Measurements from ENCODE around the gene APCS. TPM values are rescaled to one million over a fixed set of nuclear protein-coding genes. Genes with fewer than 3 reads are reported as not detected.

The APCS gene
- total RNA-seq, 1 donor from 2014 or later: not detected

DNA sequence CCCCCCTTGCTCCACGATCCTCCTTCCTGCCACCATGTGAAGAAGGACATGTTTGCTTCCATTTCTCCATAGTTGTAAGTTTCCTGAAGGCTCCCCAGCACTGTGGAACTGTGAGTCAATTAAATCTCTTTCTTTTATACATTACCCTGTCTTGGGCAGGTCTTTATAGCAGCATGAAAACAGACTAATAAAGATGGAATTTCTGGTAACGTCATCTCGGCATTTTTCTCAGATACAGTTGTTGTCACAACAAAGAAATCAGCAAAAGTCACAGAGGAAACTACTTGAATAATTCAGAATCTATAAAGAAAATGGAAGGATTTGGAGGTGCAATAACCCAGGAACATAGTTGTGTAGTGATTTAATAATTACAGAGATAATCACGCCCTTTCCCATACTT is 4.4 kb downstream of the APCS start:
- H3K36me3 ChIP-seq (ENCODE audit: control insufficient read depth, insufficient read depth, low read length): no peaks in the 10 kb centered on the region
- no peaks in the 10 kb centered on the region for H3K27me3 ChIP-seq (ENCODE audit: control insufficient read depth, insufficient read depth, low read length)
- DNase-seq (ENCODE audit: low read depth): no peak
- no peak overlapping the region for H3K4me3 ChIP-seq (ENCODE audit: low read depth, low read length)
- TF ChIP-seq, protein P1, sequence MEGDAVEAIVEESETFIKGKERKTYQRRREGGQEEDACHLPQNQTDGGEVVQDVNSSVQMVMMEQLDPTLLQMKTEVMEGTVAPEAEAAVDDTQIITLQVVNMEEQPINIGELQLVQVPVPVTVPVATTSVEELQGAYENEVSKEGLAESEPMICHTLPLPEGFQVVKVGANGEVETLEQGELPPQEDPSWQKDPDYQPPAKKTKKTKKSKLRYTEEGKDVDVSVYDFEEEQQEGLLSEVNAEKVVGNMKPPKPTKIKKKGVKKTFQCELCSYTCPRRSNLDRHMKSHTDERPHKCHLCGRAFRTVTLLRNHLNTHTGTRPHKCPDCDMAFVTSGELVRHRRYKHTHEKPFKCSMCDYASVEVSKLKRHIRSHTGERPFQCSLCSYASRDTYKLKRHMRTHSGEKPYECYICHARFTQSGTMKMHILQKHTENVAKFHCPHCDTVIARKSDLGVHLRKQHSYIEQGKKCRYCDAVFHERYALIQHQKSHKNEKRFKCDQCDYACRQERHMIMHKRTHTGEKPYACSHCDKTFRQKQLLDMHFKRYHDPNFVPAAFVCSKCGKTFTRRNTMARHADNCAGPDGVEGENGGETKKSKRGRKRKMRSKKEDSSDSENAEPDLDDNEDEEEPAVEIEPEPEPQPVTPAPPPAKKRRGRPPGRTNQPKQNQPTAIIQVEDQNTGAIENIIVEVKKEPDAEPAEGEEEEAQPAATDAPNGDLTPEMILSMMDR (IDR thresholded peaks at IDR 0.05; ENCODE audit: insufficient read depth, low read length, poor library complexity, severe bottlenecking): no peak

DNA sequence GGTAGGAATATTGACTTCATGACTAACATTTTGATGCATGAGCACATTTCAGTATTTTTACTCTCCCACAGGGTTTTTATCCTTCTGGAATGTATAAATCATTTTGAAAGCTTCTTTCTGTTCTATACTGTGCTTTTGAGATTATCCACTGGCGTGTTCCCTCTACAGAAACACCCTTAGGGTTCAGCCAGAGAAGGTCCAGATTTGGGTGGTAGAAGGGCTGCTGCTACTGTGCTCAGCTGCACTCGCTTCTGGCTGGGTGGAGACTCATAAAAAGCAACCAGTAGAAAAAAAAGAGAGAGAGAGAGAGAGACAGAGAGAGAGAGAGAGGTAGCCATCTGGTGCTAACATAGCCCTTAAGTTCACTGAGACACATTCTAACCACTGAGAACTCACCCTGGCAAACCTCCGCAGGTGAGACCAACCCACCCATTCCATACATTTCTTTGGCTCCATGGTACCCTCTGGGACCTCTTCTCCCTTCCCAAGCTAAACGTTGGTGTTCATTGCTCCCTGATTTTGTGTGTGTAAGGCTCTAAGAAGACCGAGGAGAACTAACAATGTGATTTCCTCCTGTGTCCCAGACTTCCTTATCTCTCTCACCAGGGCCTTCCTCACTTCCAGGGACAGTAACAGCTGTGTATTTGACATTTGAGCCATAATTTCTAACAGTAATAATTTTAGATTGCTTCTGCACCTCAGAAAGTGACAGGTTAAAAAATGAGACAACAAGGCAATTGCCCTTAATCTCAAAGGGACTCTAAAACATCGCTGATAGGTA is 7.2 kb downstream of the APCS start:
- Histone ChIP-seq H3K36me3 (ENCODE audit: control insufficient read depth, insufficient read depth, low read length) (no peaks in the 10 kb centered on the region), H3K4me3 (ENCODE audit: low read depth, low read length) (no peak overlapping the region), H3K27me3 (ENCODE audit: control insufficient read depth, insufficient read depth, low read length) (no peaks in the 10 kb centered on the region)
- TF ChIP-seq, protein P1 (IDR thresholded peaks at IDR 0.05; ENCODE audit: insufficient read depth, low read length, poor library complexity, severe bottlenecking): no peak
- DNase-seq (ENCODE audit: low read depth): no peak

DNA sequence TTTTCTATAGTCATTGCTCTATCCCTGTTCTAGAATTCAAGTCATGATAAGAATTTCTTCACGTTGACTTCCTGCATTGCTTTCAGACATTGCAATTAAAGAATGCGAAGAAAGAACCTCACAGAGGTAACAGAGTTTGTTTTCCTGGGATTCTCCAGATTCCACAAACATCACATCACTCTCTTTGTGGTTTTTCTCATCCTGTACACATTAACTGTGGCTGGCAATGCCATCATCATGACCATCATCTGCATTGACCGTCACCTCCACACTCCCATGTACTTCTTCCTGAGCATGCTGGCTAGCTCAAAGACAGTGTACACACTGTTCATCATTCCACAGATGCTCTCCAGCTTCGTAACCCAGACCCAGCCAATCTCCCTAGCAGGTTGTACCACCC is 10.6 kb downstream of the APCS start:
- Histone ChIP-seq H3K4me3 (ENCODE audit: low read depth, low read length) (no peak overlapping the region), H3K27me3 (ENCODE audit: control insufficient read depth, insufficient read depth, low read length) (no peaks in the 10 kb centered on the region), H3K36me3 (ENCODE audit: control insufficient read depth, insufficient read depth, low read length) (no peaks in the 10 kb centered on the region)
- TF ChIP-seq, protein P1 (IDR thresholded peaks at IDR 0.05; ENCODE audit: insufficient read depth, low read length, poor library complexity, severe bottlenecking): no peak
- DNase-seq (ENCODE audit: low read depth): peak; percentile 95

DNA sequence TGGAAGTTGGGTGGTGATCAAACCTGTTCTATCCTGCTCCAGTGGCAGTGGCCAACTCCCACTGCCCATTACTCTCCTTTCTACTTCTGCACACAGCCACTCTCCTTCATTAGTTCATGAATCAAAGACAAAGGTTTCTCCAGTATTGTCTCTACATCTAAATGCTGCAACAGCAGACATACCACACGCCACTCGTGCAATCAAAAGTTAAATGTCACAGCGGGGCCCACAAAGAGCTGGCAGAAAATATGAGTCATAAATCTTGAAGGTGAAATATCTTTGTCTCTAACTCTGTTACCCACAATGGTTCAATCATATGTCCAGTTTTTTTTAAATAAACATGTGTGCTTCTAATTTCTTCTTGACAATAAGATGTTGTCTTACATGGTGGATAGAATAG is 13.3 kb downstream of the APCS start:
- DNase-seq (ENCODE audit: low read depth): no peak
- Histone ChIP-seq H3K36me3 (ENCODE audit: control insufficient read depth, insufficient read depth, low read length) (no peaks in the 10 kb centered on the region), H3K27me3 (ENCODE audit: control insufficient read depth, insufficient read depth, low read length) (no peaks in the 10 kb centered on the region), H3K4me3 (ENCODE audit: low read depth, low read length) (no peak overlapping the region)
- TF ChIP-seq, protein P1 (IDR thresholded peaks at IDR 0.05; ENCODE audit: insufficient read depth, low read length, poor library complexity, severe bottlenecking): no peak

DNA sequence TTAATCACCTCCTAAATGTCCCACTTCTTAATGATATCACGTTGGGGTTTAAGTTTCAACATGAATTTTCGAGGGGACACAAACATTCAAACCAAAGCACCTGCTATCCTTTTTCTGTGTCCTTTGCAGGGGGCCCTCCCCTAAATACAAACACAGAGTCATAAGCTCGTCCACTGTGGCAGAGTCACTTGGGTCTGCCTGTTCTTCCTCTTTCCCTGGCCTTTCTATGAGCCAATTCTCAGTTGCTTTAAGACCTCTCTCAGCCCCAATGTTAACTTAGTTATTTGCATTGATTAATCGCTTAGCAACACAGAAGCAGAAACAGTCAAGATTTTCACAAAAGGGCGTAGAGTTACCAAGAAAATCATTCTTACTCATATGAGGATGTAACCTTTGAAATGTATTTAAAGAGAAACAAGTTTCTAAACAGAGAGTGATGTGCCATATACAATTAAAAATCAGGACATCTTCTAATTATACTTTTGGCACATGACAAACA is 14.9 kb downstream of the APCS start:
- DNase-seq (ENCODE audit: low read depth): no peak
- no peaks in the 10 kb centered on the region for H3K27me3 ChIP-seq (ENCODE audit: control insufficient read depth, insufficient read depth, low read length)
- no peaks in the 10 kb centered on the region for H3K36me3 ChIP-seq (ENCODE audit: control insufficient read depth, insufficient read depth, low read length)
- TF ChIP-seq, protein P1 (IDR thresholded peaks at IDR 0.05; ENCODE audit: insufficient read depth, low read length, poor library complexity, severe bottlenecking): no peak
- no peak overlapping the region for H3K4me3 ChIP-seq (ENCODE audit: low read depth, low read length)
